Large intestine (tissue), 3 donors: ENCODE data around the gene HRAS. TPM values are rescaled to one million over a fixed set of nuclear protein-coding genes. Genes with fewer than 3 reads are reported as not detected.
A peak's percentile ranks its signal among the peaks of the same experiment; 100 is the strongest.
"Not testable (repeated sequence)": the region's sequence is repeated elsewhere in the genome, so short reads cannot be mapped to it uniquely, and the experiment has no call there.

ENCODE experiments used
- DNase-seq, 2 donors: peaks; one replicate each; pipeline versions ENCODE4 v3.0.0 to v3.0.0-alpha.2; 2013
- H3K27ac ChIP-seq: one replicate; pipeline ENCODE4 v1.5.1; 2013; ENCODE audit warnings: low read length
- H3K27me3 ChIP-seq: 2 replicates; pipeline ENCODE4 v1.6.1; 2013; ENCODE audit warnings: low read length; ENCODE audit not compliant: control insufficient read depth, insufficient read depth
- H3K36me3 ChIP-seq: 2 replicates; pipeline ENCODE4 v1.6.1; 2013; ENCODE audit warnings: low read length; ENCODE audit not compliant: control insufficient read depth, insufficient read depth
- H3K4me1 ChIP-seq: one replicate; pipeline ENCODE4 v1.6.1; 2013; ENCODE audit warnings: low read length; ENCODE audit not compliant: control insufficient read depth, insufficient read depth
- H3K4me3 ChIP-seq: one replicate; pipeline ENCODE4 v1.5.1; 2013; ENCODE audit warnings: low read length
- H3K9me3 ChIP-seq: one replicate; pipeline ENCODE4 v1.6.1; 2013; ENCODE audit warnings: mild to moderate bottlenecking, low read depth, low read length, moderate library complexity; ENCODE audit not compliant: control insufficient read depth
- WGBS: methylation state at CpG from one replicate; pipeline ENCODE4 v1.1.5; 2013; ENCODE audit warnings: low lambda C conversion rate; ENCODE audit not compliant: insufficient coverage; 5-methylcytosine and 5-hydroxymethylcytosine counted together
- polyA plus RNA-seq: library from polyadenylated mRNA; unstranded; fragments of 120-200 nt; gene quantifications from one replicate; pipeline ENCODE4 v1.2.1, GENCODE V29; 2013

The HRAS gene
- polyA plus RNA-seq, 1 donor: 28.3 TPM

- no CpG with 5 or more reads among the region's 39 CpGs for WGBS
- Histone ChIP-seq H3K27me3 (no peaks in the 10 kb centered on the region), H3K9me3 (peaks cover 27% of the 10 kb centered on the region), H3K4me1 (peaks cover 6% of the 10 kb centered on the region), H3K27ac (no peak overlapping the region), H3K4me3 (no peak overlapping the region), H3K36me3 (no peaks in the 10 kb centered on the region)
- DNase-seq: no peak
These were observed 14.8 kb downstream of the HRAS start for GRCh38 chr11:520428-521176.

- Histone ChIP-seq H3K9me3 (peaks cover 27% of the 10 kb centered on the region), H3K27me3 (no peaks in the 10 kb centered on the region), H3K4me1 (peaks cover 6% of the 10 kb centered on the region), H3K4me3 (peak overlapping the region; percentile 27), H3K36me3 (peaks cover under 1% of the 10 kb centered on the region), H3K27ac (peak overlapping the region; percentile 60)
- WGBS: no CpG with 5 or more reads among the region's 74 CpGs
- peak; percentile 92 to 94 for DNase-seq
These were observed 16.7 kb downstream of the HRAS start for GRCh38 chr11:518463-519202.

- not testable (repeated sequence) for H3K27me3 ChIP-seq, H3K4me1 ChIP-seq, H3K36me3 ChIP-seq, H3K27ac ChIP-seq, DNase-seq, H3K4me3 ChIP-seq
- no CpG with 5 or more reads among the region's 43 CpGs for WGBS
- H3K9me3 ChIP-seq: peaks cover 27% of the 10 kb centered on the region
These were observed 18.3 kb downstream of the HRAS start for GRCh38 chr11:516918-517685.

GRCh38 chr11:516400-516799 is 19.0 kb downstream of the HRAS start:
- no peak for DNase-seq
- Histone ChIP-seq H3K4me3 (no peak overlapping the region), H3K27me3 (no peaks in the 10 kb centered on the region), H3K4me1 (peaks cover 6% of the 10 kb centered on the region), H3K27ac (no peak overlapping the region), H3K9me3 (peaks cover 27% of the 10 kb centered on the region), H3K36me3 (peaks cover 7% of the 10 kb centered on the region)
- WGBS: 92% methylated on average over 3 of the region's 4 CpGs

- no CpG with 5 or more reads among the region's 6 CpGs for WGBS
- H3K4me3 ChIP-seq: no peak overlapping the region
These were observed 20.2 kb downstream of the HRAS start for GRCh38 chr11:515131-515530.

GRCh38 chr11:514606-515005 is 20.8 kb downstream of the HRAS start:
- H3K4me1 ChIP-seq: peaks cover 6% of the 10 kb centered on the region
- no peak overlapping the region for H3K27ac ChIP-seq
- H3K4me3 ChIP-seq: no peak overlapping the region
- WGBS: no CpG with 5 or more reads among the region's 10 CpGs
- H3K27me3 ChIP-seq: no peaks in the 10 kb centered on the region
- DNase-seq: no peak
- H3K9me3 ChIP-seq: peaks cover 17% of the 10 kb centered on the region
- H3K36me3 ChIP-seq: peaks cover 13% of the 10 kb centered on the region

More at GRCh38 chr11:515131-515530, 20.2 kb downstream of the HRAS start:
- H3K36me3 ChIP-seq: peaks cover 9% of the 10 kb centered on the region
- no peaks in the 10 kb centered on the region for H3K27me3 ChIP-seq
- H3K4me1 ChIP-seq: peaks cover 6% of the 10 kb centered on the region
- no peak overlapping the region for H3K27ac ChIP-seq
- no peak for DNase-seq
- peaks cover 17% of the 10 kb centered on the region for H3K9me3 ChIP-seq

- WGBS: 100% methylated on average over 2 of the region's 29 CpGs
- no peaks in the 10 kb centered on the region for H3K27me3 ChIP-seq
- H3K4me1 ChIP-seq: peaks cover 2% of the 10 kb centered on the region
- peaks cover 12% of the 10 kb centered on the region for H3K9me3 ChIP-seq
- H3K36me3 ChIP-seq: peaks cover 17% of the 10 kb centered on the region
- no peak overlapping the region for H3K27ac ChIP-seq
- H3K4me3 ChIP-seq: no peak overlapping the region
- no peak for DNase-seq
These were observed 22.4 kb downstream of the HRAS start for GRCh38 chr11:512761-513595.

GRCh38 chr11:508956-509355 is 26.4 kb downstream of the HRAS start:
- Histone ChIP-seq H3K27me3 (no peaks in the 10 kb centered on the region), H3K4me3 (no peak overlapping the region), H3K9me3 (peaks cover 3% of the 10 kb centered on the region), H3K36me3 (peaks cover 17% of the 10 kb centered on the region), H3K4me1 (peaks cover 17% of the 10 kb centered on the region), H3K27ac (no peak overlapping the region)
- DNase-seq: no peak
- WGBS: no CpG with 5 or more reads among the region's 5 CpGs

GRCh38 chr11:507727-508515 is 27.5 kb downstream of the HRAS start:
- Histone ChIP-seq H3K9me3 (peaks cover 3% of the 10 kb centered on the region), H3K27me3 (no peaks in the 10 kb centered on the region), H3K27ac (no peak overlapping the region), H3K4me1 (peaks cover 20% of the 10 kb centered on the region), H3K4me3 (peak overlapping the region; percentile 51), H3K36me3 (peaks cover 14% of the 10 kb centered on the region)
- 100% methylated on average over 2 of the region's 45 CpGs for WGBS
- no peak for DNase-seq
